ENCODE data around the gene RIN3. TPM values are rescaled to one million over a fixed set of nuclear protein-coding genes. Genes with fewer than 3 reads are reported as not detected.
A peak's percentile ranks its signal among the peaks of the same experiment; 100 is the strongest.

Gene RIN3
- total and polyA plus RNA-seq, 10 donors, result 17.2 to 117 (median 75.7) TPM

GRCh38 chr14:92619671-92620456 is 106.3 kb downstream of the RIN3 start:
- peaks cover 0 to 80% (median 0%) of the 10 kb centered on the region in 6 donors for H3K36me3 ChIP-seq
- H3K27me3 ChIP-seq (replicated peaks in 1 of 7), result no peaks in the 10 kb centered on the region
- TF ChIP-seq POLR2A (IDR thresholded peaks at IDR 0.05), result no peak
- no peak for TF ChIP-seq POLR2AphosphoS5 (IDR thresholded peaks at IDR 0.05)
- TF ChIP-seq, protein P1, sequence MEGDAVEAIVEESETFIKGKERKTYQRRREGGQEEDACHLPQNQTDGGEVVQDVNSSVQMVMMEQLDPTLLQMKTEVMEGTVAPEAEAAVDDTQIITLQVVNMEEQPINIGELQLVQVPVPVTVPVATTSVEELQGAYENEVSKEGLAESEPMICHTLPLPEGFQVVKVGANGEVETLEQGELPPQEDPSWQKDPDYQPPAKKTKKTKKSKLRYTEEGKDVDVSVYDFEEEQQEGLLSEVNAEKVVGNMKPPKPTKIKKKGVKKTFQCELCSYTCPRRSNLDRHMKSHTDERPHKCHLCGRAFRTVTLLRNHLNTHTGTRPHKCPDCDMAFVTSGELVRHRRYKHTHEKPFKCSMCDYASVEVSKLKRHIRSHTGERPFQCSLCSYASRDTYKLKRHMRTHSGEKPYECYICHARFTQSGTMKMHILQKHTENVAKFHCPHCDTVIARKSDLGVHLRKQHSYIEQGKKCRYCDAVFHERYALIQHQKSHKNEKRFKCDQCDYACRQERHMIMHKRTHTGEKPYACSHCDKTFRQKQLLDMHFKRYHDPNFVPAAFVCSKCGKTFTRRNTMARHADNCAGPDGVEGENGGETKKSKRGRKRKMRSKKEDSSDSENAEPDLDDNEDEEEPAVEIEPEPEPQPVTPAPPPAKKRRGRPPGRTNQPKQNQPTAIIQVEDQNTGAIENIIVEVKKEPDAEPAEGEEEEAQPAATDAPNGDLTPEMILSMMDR (IDR thresholded peaks at IDR 0.05 in 8 of 11, conservative IDR thresholded peaks at IDR 0.05 in 3 of 11), result no peak
- no peak overlapping the region for H3K27ac ChIP-seq
- peaks cover 8 to 19% (median 14%) of the 10 kb centered on the region in 6 donors for H3K4me1 ChIP-seq
- no peak overlapping the region for H3K4me3 ChIP-seq
- intact Hi-C loops (cut with DNase I; ENCODE audit: low total_unique reads), result no loop called here
- WGBS, 5 donors, result 87 to 95% (median 94%) methylated on average over 11 of the region's 11 CpGs
- peaks cover 2 to 32% (median 25%) of the 10 kb centered on the region in 8 donors for H3K9me3 ChIP-seq
- DNase-seq, result peak; percentile 18

GRCh38 chr14:92622311-92622710 is 108.7 kb downstream of the RIN3 start:
- DNase-seq, result peak; percentile 5
- H3K27ac ChIP-seq, result no peak overlapping the region
- no peak for TF ChIP-seq POLR2AphosphoS5 (IDR thresholded peaks at IDR 0.05)
- no peak for TF ChIP-seq POLR2A (IDR thresholded peaks at IDR 0.05)
- TF ChIP-seq, protein P1 (IDR thresholded peaks at IDR 0.05 in 8 of 11, conservative IDR thresholded peaks at IDR 0.05 in 3 of 11), result no peak
- H3K36me3 ChIP-seq, result peaks cover 0 to 80% (median 3%) of the 10 kb centered on the region in 6 donors
- intact Hi-C loops (cut with DNase I; ENCODE audit: low total_unique reads), result no loop called here
- WGBS, 5 donors, result 94 to 98% (median 97%) methylated on average over 4 of the region's 4 CpGs
- H3K9me3 ChIP-seq, result peaks cover 5 to 50% (median 41%) of the 10 kb centered on the region in 8 donors
- no peak overlapping the region for H3K4me3 ChIP-seq
- H3K4me1 ChIP-seq, result no peaks in the 10 kb centered on the region
- no peaks in the 10 kb centered on the region for H3K27me3 ChIP-seq (replicated peaks in 1 of 7)

DNA sequence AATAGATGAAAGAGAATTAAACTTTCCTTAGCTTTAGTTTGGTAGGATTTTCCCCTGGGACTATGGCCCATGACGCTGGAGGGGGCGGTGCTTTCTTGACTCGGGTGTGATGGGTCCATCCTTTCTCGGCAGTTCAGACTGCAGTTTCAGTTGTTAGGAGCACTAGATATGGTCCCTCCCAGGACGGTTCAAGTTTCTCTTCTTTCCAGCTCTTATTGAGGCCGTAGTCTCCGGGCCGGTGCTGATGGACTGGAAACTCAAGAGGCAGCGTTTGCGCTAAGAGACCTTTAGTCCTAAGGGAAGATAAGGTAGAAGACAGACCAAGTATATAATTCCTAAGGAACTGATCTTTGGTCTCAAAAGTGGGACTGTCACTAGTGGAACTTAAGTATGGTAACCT is 111.2 kb downstream of the RIN3 start:
- Histone ChIP-seq H3K36me3 (peaks cover 0 to 89% (median 3%) of the 10 kb centered on the region in 6 donors), H3K9me3 (peaks cover 10 to 65% (median 56%) of the 10 kb centered on the region in 8 donors), H3K27me3 (replicated peaks in 1 of 7) (no peaks in the 10 kb centered on the region), H3K27ac (no peak overlapping the region), H3K4me3 (no peak overlapping the region), H3K4me1 (peaks cover 0 to 3% (median 0%) of the 10 kb centered on the region in 6 donors)
- intact Hi-C loops (cut with DNase I; ENCODE audit: low total_unique reads), result no loop called here
- 93 to 97% (median 96%) methylated on average over 10 of the region's 10 CpGs for WGBS, 5 donors
- TF ChIP-seq POLR2A (IDR thresholded peaks at IDR 0.05) (no peak), POLR2AphosphoS5 (IDR thresholded peaks at IDR 0.05) (no peak)
- TF ChIP-seq, protein P1 (IDR thresholded peaks at IDR 0.05 in 8 of 11, conservative IDR thresholded peaks at IDR 0.05 in 3 of 11), result no peak
- no peak for DNase-seq

DNA sequence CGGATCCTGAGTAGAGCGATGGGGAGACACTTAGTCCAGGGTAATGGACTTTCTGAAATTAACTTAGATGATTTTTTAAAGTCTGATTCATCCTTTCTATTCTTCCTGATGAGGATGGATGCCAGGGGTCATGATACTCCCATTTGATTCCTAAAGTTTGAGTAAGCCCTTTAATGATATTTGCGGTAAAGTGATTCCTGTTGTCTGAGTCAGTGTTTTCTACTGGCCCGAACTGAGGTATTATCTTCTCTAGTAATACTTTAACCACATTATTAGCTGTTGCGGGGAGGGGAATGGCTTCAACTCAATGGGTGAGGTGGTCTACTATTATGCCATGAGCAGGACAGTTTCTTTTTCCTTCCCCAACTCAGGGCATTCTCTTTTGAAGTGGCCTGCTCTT is 111.6 kb downstream of the RIN3 start:
- Histone ChIP-seq H3K4me3 (no peak overlapping the region), H3K9me3 (peaks cover 10 to 65% (median 56%) of the 10 kb centered on the region in 8 donors), H3K4me1 (peaks cover 0 to 7% (median 0%) of the 10 kb centered on the region in 6 donors), H3K27ac (no peak overlapping the region), H3K36me3 (peaks cover 0 to 87% (median 3%) of the 10 kb centered on the region in 6 donors), H3K27me3 (replicated peaks in 1 of 7) (no peaks in the 10 kb centered on the region)
- 93 to 98% (median 97%) methylated on average over 5 of the region's 5 CpGs for WGBS, 5 donors
- intact Hi-C loops (cut with DNase I; ENCODE audit: low total_unique reads), result no loop called here
- DNase-seq, result no peak
- no peak for TF ChIP-seq POLR2AphosphoS5 (IDR thresholded peaks at IDR 0.05)
- TF ChIP-seq POLR2A (IDR thresholded peaks at IDR 0.05), result no peak
- TF ChIP-seq, protein P1 (IDR thresholded peaks at IDR 0.05 in 8 of 11, conservative IDR thresholded peaks at IDR 0.05 in 3 of 11), result no peak

Measured in spleen (tissue), 11 donors.